Gastroesophageal sphincter (tissue), 3 donors: ENCODE measurements around the gene NEURL1.

Experiments used
- EP300 ChIP-seq: sonication (generic); formaldehyde crosslinking; IDR thresholded peaks from one replicate; pipeline ENCODE4 v1.6.1; 2017; ENCODE audit warnings: antibody characterized with exemption, mild to moderate bottlenecking
- POLR2A ChIP-seq, 2 donors: fragments of 450-650 bp; IDR thresholded peaks; one replicate each; pipeline ENCODE4 v1.6.1; 2017; ENCODE audit warnings: antibody characterized with exemption in 2 of 2, mild to moderate bottlenecking in 2 of 2, moderate library complexity in 1 of 2
- TF ChIP-seq, protein P1 (sequence below), 4 experiments: fragments of 200-600 bp in 2 of 4; fragments of 450-650 bp in 2 of 4; sonication (generic) in 1 of 4; IDR thresholded peaks; one replicate each; pipeline ENCODE4 v1.5.1; 2017 to 2019; ENCODE audit warnings: antibody characterized with exemption in 4 of 4, mild to moderate bottlenecking in 2 of 4, moderate library complexity in 2 of 4

DNA sequence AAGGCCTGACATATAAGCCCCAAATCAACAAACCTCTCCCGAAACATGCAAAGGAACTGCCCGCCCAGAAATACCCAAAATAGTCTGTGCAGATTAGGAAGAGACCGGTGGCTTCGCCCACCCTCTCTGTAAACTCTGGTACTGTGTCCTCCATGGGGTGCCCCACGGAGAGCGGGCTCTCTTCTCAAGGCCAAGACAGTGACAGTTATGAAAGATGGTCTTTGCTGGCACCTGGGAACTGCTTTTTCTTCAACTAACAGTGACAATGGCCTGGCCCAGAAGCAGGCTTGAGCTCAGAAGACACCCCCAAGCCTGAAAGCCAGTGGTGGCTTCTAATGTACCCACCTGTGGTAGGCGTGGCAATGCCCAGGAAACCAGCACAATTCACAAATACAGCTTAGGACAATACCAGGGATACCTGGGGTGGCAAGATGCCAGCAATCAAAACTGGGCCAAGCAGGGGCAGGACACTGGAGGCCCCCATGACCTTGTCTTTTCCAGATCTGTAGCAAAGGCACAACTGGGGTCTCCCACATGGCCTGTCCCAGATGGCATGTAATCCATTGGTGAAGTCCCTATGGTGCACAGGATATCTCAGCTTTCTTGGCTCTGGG lies 107.6 kb downstream of the NEURL1 start:
- TF ChIP-seq, protein P1, sequence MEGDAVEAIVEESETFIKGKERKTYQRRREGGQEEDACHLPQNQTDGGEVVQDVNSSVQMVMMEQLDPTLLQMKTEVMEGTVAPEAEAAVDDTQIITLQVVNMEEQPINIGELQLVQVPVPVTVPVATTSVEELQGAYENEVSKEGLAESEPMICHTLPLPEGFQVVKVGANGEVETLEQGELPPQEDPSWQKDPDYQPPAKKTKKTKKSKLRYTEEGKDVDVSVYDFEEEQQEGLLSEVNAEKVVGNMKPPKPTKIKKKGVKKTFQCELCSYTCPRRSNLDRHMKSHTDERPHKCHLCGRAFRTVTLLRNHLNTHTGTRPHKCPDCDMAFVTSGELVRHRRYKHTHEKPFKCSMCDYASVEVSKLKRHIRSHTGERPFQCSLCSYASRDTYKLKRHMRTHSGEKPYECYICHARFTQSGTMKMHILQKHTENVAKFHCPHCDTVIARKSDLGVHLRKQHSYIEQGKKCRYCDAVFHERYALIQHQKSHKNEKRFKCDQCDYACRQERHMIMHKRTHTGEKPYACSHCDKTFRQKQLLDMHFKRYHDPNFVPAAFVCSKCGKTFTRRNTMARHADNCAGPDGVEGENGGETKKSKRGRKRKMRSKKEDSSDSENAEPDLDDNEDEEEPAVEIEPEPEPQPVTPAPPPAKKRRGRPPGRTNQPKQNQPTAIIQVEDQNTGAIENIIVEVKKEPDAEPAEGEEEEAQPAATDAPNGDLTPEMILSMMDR (IDR thresholded peaks at IDR 0.05) = no peak
- TF ChIP-seq POLR2A (IDR thresholded peaks at IDR 0.05) = no peak
- no peak for TF ChIP-seq EP300
